ENCODE results near the gene SEMA7A.

DNA sequence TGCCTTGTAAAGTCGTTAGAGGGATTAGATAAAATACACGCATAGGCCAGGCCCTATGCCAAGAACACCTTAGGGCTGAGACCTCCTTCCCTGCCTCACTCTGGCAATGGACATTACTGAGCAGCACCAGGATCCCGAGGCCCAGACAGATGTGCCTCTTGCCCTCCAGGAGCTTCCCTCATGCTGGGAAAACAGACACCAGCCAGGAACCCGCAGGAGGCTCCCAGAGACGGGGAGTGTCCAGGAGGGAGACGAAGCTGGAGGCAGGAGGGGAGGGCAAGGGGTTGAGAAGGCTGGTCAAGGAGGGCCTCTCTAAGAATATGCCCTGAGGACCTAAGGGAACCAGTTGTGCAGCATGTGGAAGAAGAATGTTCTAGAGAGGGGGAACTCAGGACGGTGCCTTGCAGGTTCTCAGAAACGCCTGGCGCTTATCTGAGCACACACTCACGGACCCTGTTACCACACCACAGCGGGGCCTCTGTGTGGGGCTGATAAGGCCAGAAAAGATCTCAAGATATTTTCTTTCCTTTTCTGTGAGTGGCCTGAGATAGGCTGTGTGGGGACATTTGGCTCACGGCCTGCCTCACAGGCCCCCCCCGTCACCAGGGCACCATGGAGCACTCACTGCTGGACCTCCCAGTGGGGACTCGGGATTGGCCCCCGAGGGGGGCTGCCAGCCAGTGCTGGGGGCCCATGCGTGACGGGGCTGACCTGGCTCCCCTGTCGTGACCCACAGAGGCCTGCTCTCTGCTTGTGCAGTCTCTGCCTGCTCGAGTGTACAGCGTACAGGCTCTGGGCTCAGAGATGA, 44.3 kb downstream of the SEMA7A start:
- no peak for TF ChIP-seq CTCF (IDR thresholded peaks at IDR 0.05)
- TF ChIP-seq POLR2A (IDR thresholded peaks at IDR 0.05) = no peak
